Neural cell (in vitro differentiated cells): ENCODE measurements around the gene TRAPPC5. TPM values are rescaled to one million over a fixed set of nuclear protein-coding genes. Genes with fewer than 3 reads are reported as not detected.

ENCODE experiments used
- H2AFZ ChIP-seq: fragments of 200-600, 300-800 bp; sonication (generic), shearing (Covaris generic); 2 replicates; pipeline ENCODE4 v1.6.0; 2014; ENCODE audit warnings: low read depth, mild to moderate bottlenecking, antibody characterized with exemption, low read length, moderate library complexity
- H3F3A ChIP-seq: fragments of 200-600 bp; shearing (Covaris generic); 2 replicates; pipeline ENCODE4 v1.6.1; 2016; ENCODE audit warnings: mild to moderate bottlenecking, moderate library complexity, mixed read lengths, antibody characterized with exemption, low read length; ENCODE audit not compliant: insufficient read depth, poor library complexity, severe bottlenecking
- H3K27ac ChIP-seq: fragments of 200-600, 300-800 bp; sonication (generic), shearing (Covaris generic); 2 replicates; pipeline ENCODE4 v1.5.1; 2014; ENCODE audit warnings: mild to moderate bottlenecking, low read length, moderate library complexity
- H3K27me3 ChIP-seq: fragments of 300-800, 200-600 bp; sonication (generic), shearing (Covaris generic); 2 replicates; pipeline ENCODE4 v1.6.0; 2014; ENCODE audit warnings: mild to moderate bottlenecking, low read depth, low read length, moderate library complexity; ENCODE audit not compliant: insufficient read depth
- H3K36me3 ChIP-seq: fragments of 300-800, 200-600 bp; sonication (generic), shearing (Covaris generic); 2 replicates; pipeline ENCODE4 v1.5.1; 2014; ENCODE audit warnings: mild to moderate bottlenecking, antibody characterized with exemption, low read length, moderate library complexity; ENCODE audit not compliant: insufficient read depth
- H3K4me2 ChIP-seq: fragments of 300-800, 200-600 bp; sonication (generic), shearing (Covaris generic); 2 replicates; pipeline ENCODE4 v1.6.0; 2014; ENCODE audit warnings: mild to moderate bottlenecking, low read length
- H3K4me3 ChIP-seq: fragments of 300-800, 200-600 bp; sonication (generic), shearing (Covaris generic); 2 replicates; pipeline ENCODE4 v1.5.1; 2014; ENCODE audit warnings: mild to moderate bottlenecking, low read length, moderate library complexity
- H3K79me2 ChIP-seq: fragments of 200-600 bp; shearing (Covaris generic); replicated peaks from 2 replicates; pipeline ENCODE4 v1.6.0; 2014; ENCODE audit warnings: mild to moderate bottlenecking, low read length, moderate library complexity; ENCODE audit not compliant: insufficient read depth
- H3K9ac ChIP-seq: fragments of 300-800, 200-600 bp; sonication (generic), shearing (Covaris generic); 2 replicates; pipeline ENCODE4 v1.6.1; 2016; ENCODE audit warnings: mild to moderate bottlenecking, low read length, mixed read lengths
- H3K9me2 ChIP-seq: fragments of 200-600 bp; shearing (Covaris generic); 2 replicates; pipeline ENCODE4 v1.6.1; 2016; ENCODE audit warnings: mild to moderate bottlenecking, low read length, mixed read lengths; ENCODE audit not compliant: insufficient read depth
- H3K9me3 ChIP-seq: fragments of 200-600, 300-800 bp; sonication (generic), shearing (Covaris generic); 2 replicates; pipeline ENCODE4 v1.6.1; 2016; ENCODE audit warnings: mild to moderate bottlenecking, mixed run types, low read length, moderate library complexity, mixed read lengths
- H4K20me1 ChIP-seq: fragments of 200-600 bp; shearing (Covaris generic); 2 replicates; pipeline ENCODE4 v1.6.1; 2016; ENCODE audit warnings: mild to moderate bottlenecking, mixed run types; ENCODE audit not compliant: insufficient read depth
- EP300 ChIP-seq: fragments of 450-650 bp; conservative IDR thresholded peaks from 2 replicates; pipeline ENCODE4 v1.6.1; 2014; ENCODE audit warnings: antibody characterized with exemption, mild to moderate bottlenecking, moderate library complexity; ENCODE audit not compliant: poor library complexity, severe bottlenecking
- EZH2 ChIP-seq: fragments of 200-600, 300-800 bp; shearing (Covaris generic), sonication (generic); IDR thresholded peaks from 2 replicates; pipeline ENCODE4 v1.6.1; 2014; ENCODE audit warnings: antibody characterized with exemption, low read length, borderline replicate concordance, mild to moderate bottlenecking; ENCODE audit not compliant: insufficient read depth, poor library complexity, severe bottlenecking
- MXI1 ChIP-seq: fragments of 450-650 bp; conservative IDR thresholded peaks from 2 replicates; pipeline ENCODE4 v1.6.1; 2014; ENCODE audit warnings: antibody characterized with exemption, mild to moderate bottlenecking; ENCODE audit not compliant: poor library complexity, severe bottlenecking
- POLR2AphosphoS5 ChIP-seq: IDR thresholded peaks from 2 replicates; pipeline ENCODE4 v1.6.1; 2012
- RAD21 ChIP-seq: fragments of 450-650 bp; conservative IDR thresholded peaks from 2 replicates; pipeline ENCODE4 v1.6.1; 2014; ENCODE audit warnings: antibody characterized with exemption, mild to moderate bottlenecking, moderate library complexity
- SMC3 ChIP-seq: fragments of 450-650 bp; conservative IDR thresholded peaks from 2 replicates; pipeline ENCODE4 v1.6.1; 2014; ENCODE audit warnings: antibody characterized with exemption, mild to moderate bottlenecking, moderate library complexity; ENCODE audit not compliant: poor library complexity
- TAF1 ChIP-seq: IDR thresholded peaks from 2 replicates; pipeline ENCODE4 v1.6.1; 2012; ENCODE audit warnings: low read depth
- polyA plus RNA-seq: library from polyadenylated mRNA; depleted of rRNA; stranded (reverse); fragments of >200 nt; gene quantifications from 2 replicates; pipeline ENCODE4 v1.2.3, GENCODE V29; 2014
- TF ChIP-seq, protein P1 (sequence below): fragments of 450-650 bp; IDR thresholded peaks from 2 replicates; pipeline ENCODE4 v1.5.1; 2014; ENCODE audit warnings: antibody characterized with exemption, mild to moderate bottlenecking, moderate library complexity; ENCODE audit not compliant: poor library complexity, severe bottlenecking
- TF ChIP-seq, protein P2 (sequence below): IDR thresholded peaks from 2 replicates; pipeline ENCODE4 v1.6.1; 2012; ENCODE audit warnings: borderline replicate concordance

TRAPPC5 gene
- polyA plus RNA-seq, 1 donor from 2014 or later = 88.5 TPM

GRCh38 chr19:7685546-7686445, 5.2 kb downstream of the TRAPPC5 start:
- H4K20me1 ChIP-seq = no peaks in the 10 kb centered on the region
- no peak overlapping the region for H2AFZ ChIP-seq
- H3K9me2 ChIP-seq = no peaks in the 10 kb centered on the region
- no peaks in the 10 kb centered on the region for H3K9me3 ChIP-seq
- H3K4me2 ChIP-seq = no peak overlapping the region
- H3K27ac ChIP-seq = no peak overlapping the region
- TF ChIP-seq SMC3 (no peak), MXI1 (no peak), EZH2 (no peak), POLR2AphosphoS5 (no peak), EP300 (no peak), RAD21 (no peak), TAF1 (no peak)
- TF ChIP-seq, protein P1, sequence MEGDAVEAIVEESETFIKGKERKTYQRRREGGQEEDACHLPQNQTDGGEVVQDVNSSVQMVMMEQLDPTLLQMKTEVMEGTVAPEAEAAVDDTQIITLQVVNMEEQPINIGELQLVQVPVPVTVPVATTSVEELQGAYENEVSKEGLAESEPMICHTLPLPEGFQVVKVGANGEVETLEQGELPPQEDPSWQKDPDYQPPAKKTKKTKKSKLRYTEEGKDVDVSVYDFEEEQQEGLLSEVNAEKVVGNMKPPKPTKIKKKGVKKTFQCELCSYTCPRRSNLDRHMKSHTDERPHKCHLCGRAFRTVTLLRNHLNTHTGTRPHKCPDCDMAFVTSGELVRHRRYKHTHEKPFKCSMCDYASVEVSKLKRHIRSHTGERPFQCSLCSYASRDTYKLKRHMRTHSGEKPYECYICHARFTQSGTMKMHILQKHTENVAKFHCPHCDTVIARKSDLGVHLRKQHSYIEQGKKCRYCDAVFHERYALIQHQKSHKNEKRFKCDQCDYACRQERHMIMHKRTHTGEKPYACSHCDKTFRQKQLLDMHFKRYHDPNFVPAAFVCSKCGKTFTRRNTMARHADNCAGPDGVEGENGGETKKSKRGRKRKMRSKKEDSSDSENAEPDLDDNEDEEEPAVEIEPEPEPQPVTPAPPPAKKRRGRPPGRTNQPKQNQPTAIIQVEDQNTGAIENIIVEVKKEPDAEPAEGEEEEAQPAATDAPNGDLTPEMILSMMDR = no peak
- TF ChIP-seq, protein P2, sequence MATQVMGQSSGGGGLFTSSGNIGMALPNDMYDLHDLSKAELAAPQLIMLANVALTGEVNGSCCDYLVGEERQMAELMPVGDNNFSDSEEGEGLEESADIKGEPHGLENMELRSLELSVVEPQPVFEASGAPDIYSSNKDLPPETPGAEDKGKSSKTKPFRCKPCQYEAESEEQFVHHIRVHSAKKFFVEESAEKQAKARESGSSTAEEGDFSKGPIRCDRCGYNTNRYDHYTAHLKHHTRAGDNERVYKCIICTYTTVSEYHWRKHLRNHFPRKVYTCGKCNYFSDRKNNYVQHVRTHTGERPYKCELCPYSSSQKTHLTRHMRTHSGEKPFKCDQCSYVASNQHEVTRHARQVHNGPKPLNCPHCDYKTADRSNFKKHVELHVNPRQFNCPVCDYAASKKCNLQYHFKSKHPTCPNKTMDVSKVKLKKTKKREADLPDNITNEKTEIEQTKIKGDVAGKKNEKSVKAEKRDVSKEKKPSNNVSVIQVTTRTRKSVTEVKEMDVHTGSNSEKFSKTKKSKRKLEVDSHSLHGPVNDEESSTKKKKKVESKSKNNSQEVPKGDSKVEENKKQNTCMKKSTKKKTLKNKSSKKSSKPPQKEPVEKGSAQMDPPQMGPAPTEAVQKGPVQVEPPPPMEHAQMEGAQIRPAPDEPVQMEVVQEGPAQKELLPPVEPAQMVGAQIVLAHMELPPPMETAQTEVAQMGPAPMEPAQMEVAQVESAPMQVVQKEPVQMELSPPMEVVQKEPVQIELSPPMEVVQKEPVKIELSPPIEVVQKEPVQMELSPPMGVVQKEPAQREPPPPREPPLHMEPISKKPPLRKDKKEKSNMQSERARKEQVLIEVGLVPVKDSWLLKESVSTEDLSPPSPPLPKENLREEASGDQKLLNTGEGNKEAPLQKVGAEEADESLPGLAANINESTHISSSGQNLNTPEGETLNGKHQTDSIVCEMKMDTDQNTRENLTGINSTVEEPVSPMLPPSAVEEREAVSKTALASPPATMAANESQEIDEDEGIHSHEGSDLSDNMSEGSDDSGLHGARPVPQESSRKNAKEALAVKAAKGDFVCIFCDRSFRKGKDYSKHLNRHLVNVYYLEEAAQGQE = no peak
- no peaks in the 10 kb centered on the region for H3K36me3 ChIP-seq
- H3K9ac ChIP-seq = no peak overlapping the region
- no peaks in the 10 kb centered on the region for H3K27me3 ChIP-seq
- no peaks in the 10 kb centered on the region for H3F3A ChIP-seq
- no peak overlapping the region for H3K4me3 ChIP-seq
- H3K79me2 ChIP-seq = peaks cover 8% of the 10 kb centered on the region

GRCh38 chr19:7687177-7687576, 6.5 kb downstream of the TRAPPC5 start:
- Histone ChIP-seq H3K27ac (no peak overlapping the region), H4K20me1 (no peaks in the 10 kb centered on the region), H3F3A (no peaks in the 10 kb centered on the region), H3K9ac (no peak overlapping the region), H3K4me2 (no peak overlapping the region), H3K27me3 (no peaks in the 10 kb centered on the region), H3K36me3 (no peaks in the 10 kb centered on the region), H3K9me2 (no peaks in the 10 kb centered on the region), H3K4me3 (no peak overlapping the region), H3K79me2 (no peaks in the 10 kb centered on the region), H2AFZ (no peak overlapping the region), H3K9me3 (no peaks in the 10 kb centered on the region)
- no peak for TF ChIP-seq EZH2
- TF ChIP-seq POLR2AphosphoS5 = no peak
- TF ChIP-seq, protein P2 = no peak
- no peak for TF ChIP-seq EP300
- TF ChIP-seq TAF1 = no peak
- TF ChIP-seq SMC3 = no peak
- TF ChIP-seq RAD21 = no peak
- TF ChIP-seq, protein P1 = no peak
- no peak for TF ChIP-seq MXI1
